A549 (cell line): ENCODE results near the gene SLC6A6. TPM values are rescaled to one million over a fixed set of nuclear protein-coding genes. Genes with fewer than 3 reads are reported as not detected.

Experiments used
- ATAC-seq, 2 experiments: fragments of 200-7000 bp in 1 of 2; fragments of >200 bp in 1 of 2; cut with Nextera tagmentation in 1 of 2; cut with Tn5 transposase in 1 of 2; 3 replicates each; pipeline versions ENCODE4 v1.8.0 to v1.9.1; 2018 to 2020; ENCODE audit warnings: mild to moderate bottlenecking in 1 of 2, moderate library complexity in 1 of 2
- CTCF ChIA-PET: fragments of 300-600 bp; sonication (Branson Sonifier 250); formaldehyde crosslinking; extraction: SDS; loops from one replicate; lab custom pipeline; 2021; ENCODE audit warnings: antibody characterized with exemption, inconsistent platforms; lab: Yijun Ruan, JAX
- POLR2A ChIA-PET: fragments of 350-600 bp; formaldehyde crosslinking; extraction: SDS; loops from one replicate; lab custom pipeline; 2021; ENCODE audit warnings: antibody characterized with exemption, inconsistent platforms; lab: Yijun Ruan, JAX
- DNase-seq, 2 experiments: peaks; one replicate each; pipeline versions ENCODE4 v3.0.0 to v3.0.0-alpha.2; 2011 to 2016; ENCODE audit warnings: low read depth in 1 of 2, low spot score in 1 of 2
- FAIRE-seq: peaks from 2 replicates; lab custom pipeline; 2011; peaks lifted over from hg19 to GRCh38; lab: Jason Lieb, UNC
- H3K27ac ChIP-seq, 2 experiments: fragments of >200 bp; sonication (Bioruptor Twin); formaldehyde crosslinking; 3 replicates each; pipeline ENCODE4 v1.5.1; 2016 to 2017
- H3K4me1 ChIP-seq: fragments of >200 bp; sonication (Bioruptor Twin); formaldehyde crosslinking; 3 replicates; pipeline ENCODE4 v1.6.1; 2016
- H3K4me2 ChIP-seq: fragments of >200 bp; sonication (Bioruptor Twin); formaldehyde crosslinking; 3 replicates; pipeline ENCODE4 v1.6.1; 2016
- H3K4me3 ChIP-seq: fragments of >200 bp; sonication (Bioruptor Twin); formaldehyde crosslinking; 3 replicates; pipeline ENCODE4 v1.5.1; 2016
- H3K9me3 ChIP-seq: fragments of >200 bp; sonication (Bioruptor Twin); formaldehyde crosslinking; 3 replicates; pipeline ENCODE4 v1.6.1; 2016
- ATOH8 ChIP-seq: fragments of 250-450 bp; sonication (Bioruptor Pico); IDR thresholded peaks from 2 replicates; pipeline ENCODE4 v1.5.0; 2020; ENCODE audit warnings: low read depth, mild to moderate bottlenecking, moderate library complexity
- BCL3 ChIP-seq: fragments of >200 bp; sonication (Bioruptor Twin); formaldehyde crosslinking; IDR thresholded peaks from 3 replicates; pipeline ENCODE4 v1.6.1; 2016
- BHLHE40 ChIP-seq: IDR thresholded peaks from 2 replicates; pipeline ENCODE4 v1.6.1; 2012; ENCODE audit warnings: low read depth, low read length, inconsistent platforms
- CBX2 ChIP-seq: fragments of 200-600 bp; sonication (generic); IDR thresholded peaks from 2 replicates; pipeline ENCODE4 v1.6.1; 2016; ENCODE audit warnings: low read depth, mild to moderate bottlenecking, borderline replicate concordance
- CBX8 ChIP-seq: fragments of 200-600 bp; sonication (generic); IDR thresholded peaks from 2 replicates; pipeline ENCODE4 v1.6.1; 2016
- CHD4 ChIP-seq: fragments of 200-600 bp; sonication (generic); IDR thresholded peaks from 2 replicates; pipeline ENCODE4 v1.6.1; 2016; ENCODE audit warnings: antibody characterized with exemption, mild to moderate bottlenecking, borderline replicate concordance
- CTCF ChIP-seq: fragments of >200 bp; sonication (Bioruptor Twin); formaldehyde crosslinking; IDR thresholded peaks from 3 replicates; pipeline ENCODE4 v1.5.1; 2016
- EHF ChIP-seq: fragments of 250-450 bp; sonication (Bioruptor Pico); IDR thresholded peaks from 2 replicates; pipeline ENCODE4 v1.5.0; 2020; ENCODE audit warnings: mild to moderate bottlenecking
- HDAC2 ChIP-seq: fragments of 200-600 bp; sonication (generic); IDR thresholded peaks from 2 replicates; pipeline ENCODE4 v1.6.1; 2016
- HES2 ChIP-seq: fragments of >200 bp; sonication (Bioruptor Twin); formaldehyde crosslinking; IDR thresholded peaks from 2 replicates; pipeline ENCODE4 v1.6.1; 2016
- HEYL ChIP-seq: fragments of 250-450 bp; sonication (Bioruptor Pico); IDR thresholded peaks from 2 replicates; pipeline ENCODE4 v1.8.0; 2021; ENCODE audit warnings: mild to moderate bottlenecking, moderate library complexity
- HMGXB4 ChIP-seq: fragments of 250-450 bp; sonication (Bioruptor Pico); IDR thresholded peaks from 2 replicates; pipeline ENCODE4 v1.5.0; 2021; ENCODE audit warnings: mild to moderate bottlenecking, moderate library complexity, borderline replicate concordance
- HOXB13 ChIP-seq: fragments of 250-450 bp; sonication (Bioruptor Pico); IDR thresholded peaks from 2 replicates; pipeline ENCODE4 v1.5.0; 2020; ENCODE audit warnings: low read depth, mild to moderate bottlenecking, moderate library complexity
- HOXB5 ChIP-seq: fragments of 250-450 bp; sonication (Bioruptor Pico); IDR thresholded peaks from 2 replicates; pipeline ENCODE4 v1.5.0; 2020; ENCODE audit warnings: mild to moderate bottlenecking, moderate library complexity
- JUN ChIP-seq, 2 experiments: fragments of >200 bp; sonication (Bioruptor Twin); formaldehyde crosslinking; IDR thresholded peaks; 2 replicates in 1 of 2; 3 replicates in 1 of 2; pipeline ENCODE4 v1.6.1; 2016 to 2017
- KDM5A ChIP-seq: fragments of 200-600 bp; sonication (generic); IDR thresholded peaks from 2 replicates; pipeline ENCODE4 v1.6.1; 2016; ENCODE audit warnings: antibody characterized with exemption, mild to moderate bottlenecking
- MAX ChIP-seq: IDR thresholded peaks from 2 replicates; pipeline ENCODE4 v1.6.1; 2012
- MAZ ChIP-seq: fragments of 150-350 bp; IDR thresholded peaks from 2 replicates; pipeline ENCODE4 v1.6.1; 2014; ENCODE audit warnings: antibody characterized with exemption, low read depth, low read length, borderline replicate concordance
- MYC ChIP-seq: IDR thresholded peaks from 2 replicates; pipeline ENCODE4 v1.6.1; 2012; ENCODE audit warnings: mild to moderate bottlenecking, inconsistent platforms, low read length, improper control_type of control experiment, borderline replicate concordance
- NFE2L2 ChIP-seq: fragments of 150-350 bp; conservative IDR thresholded peaks from 2 replicates; pipeline ENCODE4 v1.6.1; 2014; ENCODE audit warnings: low read length
- NR3C1 ChIP-seq: fragments of >200 bp; sonication (Bioruptor Twin); formaldehyde crosslinking; IDR thresholded peaks from 3 replicates; pipeline ENCODE4 v1.6.1; 2017
- PBX3 ChIP-seq: IDR thresholded peaks from 2 replicates; pipeline ENCODE4 v1.6.1; 2012
- PHF8 ChIP-seq: fragments of 200-600 bp; sonication (generic); IDR thresholded peaks from 2 replicates; pipeline ENCODE4 v1.6.1; 2016; ENCODE audit warnings: low read depth, mild to moderate bottlenecking, antibody characterized with exemption, moderate library complexity, borderline replicate concordance
- POLR2A ChIP-seq: IDR thresholded peaks from 2 replicates; pipeline ENCODE4 v1.6.1; 2012; ENCODE audit warnings: mild to moderate bottlenecking, low read length
- RARB ChIP-seq: fragments of 250-450 bp; sonication (Bioruptor Pico); IDR thresholded peaks from 2 replicates; pipeline ENCODE4 v1.8.0; 2021; ENCODE audit warnings: mild to moderate bottlenecking, moderate library complexity
- RCOR1 ChIP-seq: fragments of 150-350 bp; IDR thresholded peaks from 2 replicates; pipeline ENCODE4 v1.6.1; 2014; ENCODE audit warnings: antibody characterized with exemption, low read length, low read depth
- RNF2 ChIP-seq: fragments of 200-600 bp; sonication (generic); IDR thresholded peaks from 2 replicates; pipeline ENCODE4 v1.6.1; 2016; ENCODE audit warnings: low read depth, mild to moderate bottlenecking, antibody characterized with exemption, moderate library complexity, borderline replicate concordance
- SREBF2 ChIP-seq: fragments of 450-650 bp; IDR thresholded peaks from 2 replicates; pipeline ENCODE4 v1.6.1; 2014; ENCODE audit warnings: mild to moderate bottlenecking, moderate library complexity
- TFCP2L1 ChIP-seq: fragments of 250-450 bp; sonication (Bioruptor Pico); IDR thresholded peaks from 2 replicates; pipeline ENCODE4 v1.5.0; 2021; ENCODE audit warnings: mild to moderate bottlenecking
- ZC3H11A ChIP-seq: fragments of 450-650 bp; IDR thresholded peaks from 2 replicates; pipeline ENCODE4 v1.6.1; 2014; ENCODE audit warnings: antibody characterized with exemption, mild to moderate bottlenecking
- ZFP36 ChIP-seq: fragments of 450-650 bp; IDR thresholded peaks from 2 replicates; pipeline ENCODE4 v1.6.1; 2014; ENCODE audit warnings: borderline replicate concordance; ENCODE audit not compliant: partially characterized antibody
- ZSCAN20 ChIP-seq: fragments of 250-450 bp; sonication (Bioruptor Pico); IDR thresholded peaks from 2 replicates; pipeline ENCODE4 v1.8.0; 2022; ENCODE audit warnings: mild to moderate bottlenecking, moderate library complexity
- WGBS: methylation state at CpG from one replicate; pipeline ENCODE4 v1.1.6; 2017; ENCODE audit errors: missing lambda C conversion rate; 5-methylcytosine and 5-hydroxymethylcytosine counted together
- polyA plus RNA-seq, 4 experiments: library from polyadenylated mRNA; depleted of rRNA in 3 of 4; stranded (reverse); fragments of >200 nt; fragmentation: RNase III in 1 of 4; extraction: RNeasy Plus Mini Kit Qiagen cat#74134 plus additional on column Dnase treatment in 1 of 4; gene quantifications; 2 replicates in 3 of 4; 3 replicates in 1 of 4; pipeline ENCODE4 v1.2.3, GENCODE V29; 2011 to 2017

The SLC6A6 gene
- polyA plus RNA-seq, 2 of the 4 experiments (the other 2 are of a cell fraction), result 73.3 to 73.8 TPM

GRCh38 chr3:14423197-14423743 lies 20.9 kb downstream of the SLC6A6 start:
- WGBS, result 36% methylated on average over 2 of the region's 2 CpGs
- DNase-seq (peak in 1 of 2 experiments; percentile 59), ATAC-seq (peak; percentile 8 to 10; a peak in 3 of 6 replicates), FAIRE-seq (no peak)
- ChIA-PET CTCF (interaction anchor here (0.6 to 5.4 kb wide), 6 partner anchors 11 to 45 kb away, joined by 3 to 16 read pairs (median 4); partner anchors contain the start of gene SLC6A6), POLR2A (interaction anchor here (1.6 kb wide), 1 partner anchor 9 kb away, joined by 5 read pairs; no protein-coding TSS in a partner anchor)
- Histone ChIP-seq H3K9me3 (no peaks in the 10 kb centered on the region), H3K4me1 (peaks cover 80% of the 10 kb centered on the region), H3K4me2 (peak overlapping the region; percentile 45), H3K27ac (peak overlapping the region; percentile 33 to 67; a peak in 5 of 6 replicates), H3K4me3 (no peak overlapping the region)
- TF ChIP-seq BCL3 (no peak), HOXB5 (CRISPR knock-in tag) (no peak), CTCF (no peak), KDM5A (no peak), RCOR1 (0 out of 2 replicates have a peak, but pooled peaks have one; percentile 16), RNF2 (no peak), BHLHE40 (no peak), NR3C1 (no peak), HES2 (no peak), CBX8 (no peak), PHF8 (no peak), ZSCAN20 (CRISPR knock-in tag) (no peak), HDAC2 (peak; percentile 76; the same call in 1 of the 2 replicates), MYC (no peak), HOXB13 (CRISPR knock-in tag) (no peak), NFE2L2 (no peak), JUN (IDR thresholded peaks at IDR 0.05) (peak in 1 of 2 experiments; percentile 25; a peak in 1 of 5 replicates), ZC3H11A (no peak), ZFP36 (peak; percentile 73), TFCP2L1 (CRISPR knock-in tag) (no peak), POLR2A (no peak), HEYL (CRISPR knock-in tag) (no peak), PBX3 (no peak), HMGXB4 (CRISPR knock-in tag) (no peak), SREBF2 (no peak), RARB (CRISPR knock-in tag) (no peak), MAZ (no peak), MAX (peak; percentile 40; the same call in 1 of the 2 replicates), EHF (no peak), CBX2 (no peak), ATOH8 (CRISPR knock-in tag) (no peak), CHD4 (peak; percentile 80; the same call in 1 of the 2 replicates)
